Duodenal mucosa (tissue), 2 donors: ENCODE measurements around the gene KRT76.

Source experiments
- H3K27ac ChIP-seq: one replicate; pipeline ENCODE4 v1.7.0; 2013; ENCODE audit warnings: low read depth, low read length
- H3K27me3 ChIP-seq, 2 donors: one replicate each; pipeline ENCODE4 v1.7.0; 2013; ENCODE audit warnings: low read length in 2 of 2, control low read depth in 1 of 2; ENCODE audit not compliant: insufficient read depth in 2 of 2, control insufficient read depth in 1 of 2
- H3K36me3 ChIP-seq, 2 donors: one replicate each; pipeline ENCODE4 v1.7.0; 2013; ENCODE audit warnings: low read length in 2 of 2, control low read depth in 1 of 2; ENCODE audit not compliant: insufficient read depth in 2 of 2, control insufficient read depth in 1 of 2
- H3K4me1 ChIP-seq, 2 donors: one replicate each; pipeline ENCODE4 v1.7.0; 2013; ENCODE audit warnings: low read length in 2 of 2, control low read depth in 1 of 2; ENCODE audit not compliant: insufficient read depth in 2 of 2, control insufficient read depth in 1 of 2
- H3K4me3 ChIP-seq, 2 donors: one replicate each; pipeline ENCODE4 v1.7.0; 2013; ENCODE audit warnings: low read length in 2 of 2, low read depth in 1 of 2
- H3K9ac ChIP-seq, 2 donors: one replicate each; pipeline ENCODE4 v1.7.0; 2013; ENCODE audit warnings: low read length in 2 of 2, low read depth in 1 of 2
- H3K9me3 ChIP-seq, 2 donors: one replicate each; pipeline ENCODE4 v1.7.0; 2013; ENCODE audit warnings: low read length in 2 of 2, control low read depth in 1 of 2; ENCODE audit not compliant: control insufficient read depth in 1 of 2

The KRT76 gene

DNA sequence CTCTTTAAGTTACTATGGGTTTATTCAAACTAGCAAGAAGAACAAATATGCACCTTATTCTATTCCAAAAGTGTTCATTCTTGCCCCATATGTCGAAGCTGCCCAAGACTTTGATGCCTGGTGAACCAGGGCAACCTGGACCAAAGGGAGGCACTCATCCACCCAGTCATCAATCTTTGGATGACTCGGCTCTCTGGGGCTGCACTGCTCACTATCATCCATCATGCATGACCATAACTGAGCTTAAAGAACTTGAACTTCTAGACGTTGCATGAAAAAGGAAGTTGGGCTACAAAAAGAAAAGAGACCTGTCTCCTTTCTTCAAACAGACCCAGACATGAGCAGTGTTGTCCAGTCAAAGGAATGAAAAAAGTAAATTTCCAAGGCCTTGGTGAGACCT is 35.6 kb upstream of the KRT76 start:
- H3K4me1 ChIP-seq, result no peaks in the 10 kb centered on the region
- H3K27me3 ChIP-seq, result peaks cover 0 to 7% of the 10 kb centered on the region in 2 donors
- no peak overlapping the region for H3K9ac ChIP-seq
- no peaks in the 10 kb centered on the region for H3K36me3 ChIP-seq
- H3K4me3 ChIP-seq, result no peak overlapping the region
- H3K9me3 ChIP-seq, result no peaks in the 10 kb centered on the region
- no peak overlapping the region for H3K27ac ChIP-seq

GRCh38 chr12:52812073-52812400 is 34.9 kb upstream of the KRT76 start:
- Histone ChIP-seq H3K9me3 (no peaks in the 10 kb centered on the region), H3K27ac (no peak overlapping the region), H3K27me3 (peaks cover 0 to 7% of the 10 kb centered on the region in 2 donors), H3K9ac (no peak overlapping the region), H3K36me3 (no peaks in the 10 kb centered on the region), H3K4me3 (no peak overlapping the region), H3K4me1 (no peaks in the 10 kb centered on the region)

GRCh38 chr12:52811191-52812072 is 34.3 kb upstream of the KRT76 start:
- H3K4me1 ChIP-seq, result no peaks in the 10 kb centered on the region
- no peak overlapping the region for H3K4me3 ChIP-seq
- H3K36me3 ChIP-seq, result no peaks in the 10 kb centered on the region
- no peak overlapping the region for H3K27ac ChIP-seq
- no peaks in the 10 kb centered on the region for H3K9me3 ChIP-seq
- peaks cover 3 to 7% of the 10 kb centered on the region in 2 donors for H3K27me3 ChIP-seq
- H3K9ac ChIP-seq, result no peak overlapping the region

GRCh38 chr12:52810554-52810953 is 33.4 kb upstream of the KRT76 start:
- no peaks in the 10 kb centered on the region for H3K36me3 ChIP-seq
- no peak overlapping the region for H3K4me3 ChIP-seq
- no peak overlapping the region for H3K9ac ChIP-seq
- no peaks in the 10 kb centered on the region for H3K9me3 ChIP-seq
- H3K27me3 ChIP-seq, result peaks cover 3 to 7% of the 10 kb centered on the region in 2 donors
- H3K27ac ChIP-seq, result no peak overlapping the region
- no peaks in the 10 kb centered on the region for H3K4me1 ChIP-seq

- no peak overlapping the region for H3K27ac ChIP-seq
- no peak overlapping the region for H3K9ac ChIP-seq
- no peak overlapping the region for H3K4me3 ChIP-seq
- H3K27me3 ChIP-seq, result peaks cover 3 to 7% of the 10 kb centered on the region in 2 donors
- no peaks in the 10 kb centered on the region for H3K4me1 ChIP-seq
- no peaks in the 10 kb centered on the region for H3K36me3 ChIP-seq
- H3K9me3 ChIP-seq, result no peaks in the 10 kb centered on the region
These were observed 32.0 kb upstream of the KRT76 start for GRCh38 chr12:52809166-52809565.

GRCh38 chr12:52808573-52809160 is 31.5 kb upstream of the KRT76 start:
- H3K9ac ChIP-seq, result no peak overlapping the region
- no peaks in the 10 kb centered on the region for H3K36me3 ChIP-seq
- no peak overlapping the region for H3K27ac ChIP-seq
- H3K9me3 ChIP-seq, result no peaks in the 10 kb centered on the region
- no peaks in the 10 kb centered on the region for H3K4me1 ChIP-seq
- H3K4me3 ChIP-seq, result no peak overlapping the region
- H3K27me3 ChIP-seq, result peaks cover 3 to 7% of the 10 kb centered on the region in 2 donors

DNA sequence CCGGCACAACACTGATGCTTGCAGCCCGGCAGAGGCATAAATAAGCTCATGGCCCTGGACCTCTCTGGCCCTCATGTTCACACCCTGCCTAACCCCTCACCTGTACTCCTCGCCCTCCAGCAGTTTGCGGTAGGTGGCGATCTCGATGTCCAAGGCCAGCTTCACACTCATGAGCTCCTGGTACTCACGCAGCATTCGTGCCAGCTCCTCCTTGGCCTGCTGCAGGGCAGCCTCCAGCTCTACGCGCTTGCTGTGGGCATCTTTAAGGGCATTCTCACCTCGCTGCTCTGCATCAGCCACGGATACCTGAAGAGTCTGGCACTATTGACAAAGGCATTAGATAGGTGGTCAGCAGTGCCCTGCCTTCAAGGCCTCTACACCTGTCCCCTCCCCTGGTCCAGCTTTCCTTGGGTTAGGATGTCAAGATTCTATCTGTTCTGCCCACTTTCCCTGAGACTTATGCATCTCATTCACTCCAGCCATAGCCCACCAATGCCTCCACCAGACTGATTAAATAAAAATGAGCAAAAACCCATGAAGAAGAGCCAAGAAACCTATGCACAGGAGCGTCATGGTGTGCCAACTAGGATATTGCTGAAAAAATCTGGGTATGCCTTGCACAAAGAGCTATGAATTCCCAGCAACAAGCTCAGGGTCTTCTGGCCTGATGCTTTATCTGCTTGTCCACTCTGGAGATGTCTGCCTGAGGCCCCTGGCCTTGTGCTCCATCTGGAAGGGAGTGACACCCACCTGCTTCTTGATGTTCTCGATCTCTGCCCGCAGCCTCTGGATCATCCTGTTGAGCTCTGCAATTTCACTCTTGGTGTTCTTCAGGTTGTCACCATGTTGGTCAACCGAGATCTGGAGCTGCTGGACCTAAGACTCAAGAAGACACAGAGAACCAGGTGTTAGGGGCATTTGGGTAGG is 30.7 kb upstream of the KRT76 start:
- Histone ChIP-seq H3K27me3 (peaks cover 3 to 7% of the 10 kb centered on the region in 2 donors), H3K4me1 (no peaks in the 10 kb centered on the region), H3K27ac (no peak overlapping the region), H3K4me3 (no peak overlapping the region), H3K9me3 (no peaks in the 10 kb centered on the region), H3K9ac (no peak overlapping the region), H3K36me3 (no peaks in the 10 kb centered on the region)

GRCh38 chr12:52806821-52807543 is 29.8 kb upstream of the KRT76 start:
- Histone ChIP-seq H3K9ac (no peak overlapping the region), H3K27ac (no peak overlapping the region), H3K9me3 (no peaks in the 10 kb centered on the region), H3K36me3 (no peaks in the 10 kb centered on the region), H3K4me1 (no peaks in the 10 kb centered on the region), H3K27me3 (peaks cover 3 to 7% of the 10 kb centered on the region in 2 donors), H3K4me3 (no peak overlapping the region)

DNA sequence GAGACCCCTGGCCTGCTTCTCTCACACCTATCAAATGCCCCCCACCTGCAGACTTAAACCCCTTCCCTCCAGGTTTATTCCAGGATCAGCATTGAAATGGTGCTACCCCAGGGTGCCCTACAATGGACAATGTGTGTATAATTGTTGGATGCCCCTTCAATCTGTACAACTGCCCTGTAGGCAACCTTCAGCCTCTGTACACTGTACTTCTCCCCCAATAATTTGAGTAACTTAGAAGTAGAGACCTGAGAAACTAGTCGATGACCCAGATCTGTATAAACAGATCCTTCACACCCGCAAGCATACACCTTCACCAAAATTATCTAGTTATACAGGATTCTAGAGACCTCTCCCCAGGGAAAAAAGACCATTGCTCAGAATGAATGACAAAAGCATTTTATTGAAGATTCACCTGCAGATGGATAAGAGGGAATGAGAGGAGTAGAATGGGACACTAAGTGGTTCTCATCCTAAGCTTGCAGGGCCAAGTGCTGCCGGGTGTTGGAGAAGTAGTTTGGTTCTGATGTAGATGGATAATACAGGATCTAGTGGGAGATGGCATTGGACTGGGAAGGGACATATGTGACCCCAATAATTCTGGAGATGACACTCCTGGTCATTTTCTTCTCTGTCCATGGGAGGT is 29.1 kb upstream of the KRT76 start:
- Histone ChIP-seq H3K4me3 (no peak overlapping the region), H3K4me1 (no peaks in the 10 kb centered on the region), H3K9ac (no peak overlapping the region), H3K9me3 (no peaks in the 10 kb centered on the region), H3K27ac (no peak overlapping the region), H3K36me3 (no peaks in the 10 kb centered on the region), H3K27me3 (peaks cover 3 to 7% of the 10 kb centered on the region in 2 donors)
